Ovary (tissue), 9 donors: ENCODE measurements around the gene RAP1GAP2. TPM values are rescaled to one million over a fixed set of nuclear protein-coding genes. Genes with fewer than 3 reads are reported as not detected.
"Not testable (repeated sequence)": the region's sequence is repeated elsewhere in the genome, so short reads cannot be mapped to it uniquely, and the experiment has no call there.

Experiments
- DNase-seq, 5 donors: peaks; one replicate each; pipeline ENCODE4 v3.0.0-alpha.2; 2019 to 2020
- H3K27ac ChIP-seq, 2 donors: fragments of 200-600 bp; one replicate each; pipeline versions ENCODE4 v1.5.1 to v1.8.0; 2019 to 2022
- H3K27me3 ChIP-seq: fragments of 200-600 bp; one replicate; pipeline ENCODE4 v1.8.0; 2022
- H3K36me3 ChIP-seq: fragments of 200-600 bp; sonication (generic); one replicate; pipeline ENCODE4 v1.5.1; 2019
- H3K4me1 ChIP-seq: one replicate; pipeline ENCODE4 v1.8.1; 2013; ENCODE audit warnings: mild to moderate bottlenecking, moderate library complexity; ENCODE audit not compliant: insufficient read depth
- H3K4me3 ChIP-seq: fragments of 200-600 bp; sonication (generic); one replicate; pipeline ENCODE4 v1.5.1; 2017
- H3K9me3 ChIP-seq, 2 donors: fragments of 200-600 bp in 1 of 2; sonication (generic) in 1 of 2; one replicate each; pipeline versions ENCODE4 v1.5.1 to v1.8.1; 2013 to 2019; ENCODE audit warnings: mild to moderate bottlenecking in 1 of 2, moderate library complexity in 1 of 2
- CTCF ChIP-seq, 3 donors: fragments of 450-650 bp in 2 of 3; fragments of 200-600 bp in 1 of 3; IDR thresholded peaks; one replicate each; pipeline versions ENCODE4 v1.5.1 to v1.8.0; 2016 to 2022; ENCODE audit warnings: antibody characterized with exemption in 3 of 3, mild to moderate bottlenecking in 1 of 3
- EP300 ChIP-seq: sonication (generic); formaldehyde crosslinking; IDR thresholded peaks from one replicate; pipeline ENCODE4 v1.6.1; 2017; ENCODE audit warnings: antibody characterized with exemption
- POLR2A ChIP-seq: fragments of 450-650 bp; IDR thresholded peaks from one replicate; pipeline ENCODE4 v1.6.1; 2017; ENCODE audit warnings: antibody characterized with exemption, mild to moderate bottlenecking, moderate library complexity
- WGBS, 3 donors: extraction: QIAGEN DNeasy Blood & Tissue Kit in 1 of 3; methylation state at CpG; one replicate each; pipeline versions ENCODE4 v1.1.5 to v1.1.7; 2013 to 2017; 5-methylcytosine and 5-hydroxymethylcytosine counted together
- intact Hi-C, 4 donors: fragments of 100-400 bp; cut with DNase I; formaldehyde crosslinking; loops; one replicate each; pipeline versions ENCODE4 v1.11.0 to v1.15.1; 2022 to 2023
- polyA plus RNA-seq, 2 donors: library from polyadenylated mRNA; stranded (reverse); fragments of 200-250 nt in 1 of 2; fragments of 350-450 nt in 1 of 2; fragmentation: Illumina TruSeq in 1 of 2; extraction: RNeasy Lipid Tissue Mini Kit (QIAGEN cat#74804) in 1 of 2; gene quantifications; one replicate each; pipeline ENCODE4 v1.2.3, GENCODE V29; 2013 to 2014
- total RNA-seq, 7 donors: library from RNA; depleted of rRNA in 2 of 7; stranded (reverse); fragments of >200 nt in 2 of 7; fragmentation: NEBNext Ultra II Directional in 3 of 7; extraction: Animal tissue kit (Norgen Biotek cat#: 25700) in 3 of 7; gene quantifications; one replicate each; pipeline versions ENCODE4 v1.1.0 to v1.2.4, GENCODE V29; 2016 to 2023
- donor health status: DM: no; HTN: no; CAD: no; lungs with moderate emphysema.
- donor health status: DM: no; HTN: no; CAD: no.
- donor health status: Bipolar disorder and iron deficiency.
- donor health status: DM: yes; HTN: yes; CAD: no.
- donor health status: DM: no; HTN: no; CAD: no.
- donor health status: DM: yes; HTN: yes; CAD: no.

RAP1GAP2 gene
- total and polyA plus RNA-seq, 9 donors, result 4.3 to 15.4 (median 12.3) TPM

- no peak for TF ChIP-seq POLR2A
- Histone ChIP-seq H3K9me3 (no peaks in the 10 kb centered on the region), H3K27ac (no peak overlapping the region), H3K27me3 (no peaks in the 10 kb centered on the region), H3K4me1 (peaks cover 3% of the 10 kb centered on the region), H3K4me3 (no peak overlapping the region), H3K36me3 (no peaks in the 10 kb centered on the region)
- intact Hi-C loops, result no loop called here
- no peak for DNase-seq
- 73 to 80% (median 79%) methylated on average over 7 of the region's 7 CpGs for WGBS, 3 donors
Observed at GRCh38 chr17:2779545-2779944, 16.7 kb upstream of the RAP1GAP2 start.

- H3K27ac ChIP-seq, result no peak overlapping the region
- no peak overlapping the region for H3K4me3 ChIP-seq
- no peaks in the 10 kb centered on the region for H3K36me3 ChIP-seq
- no peak for DNase-seq
- H3K4me1 ChIP-seq, result peaks cover 3% of the 10 kb centered on the region
- WGBS, 3 donors, result 75 to 84% (median 80%) methylated on average over 12 of the region's 12 CpGs
- H3K27me3 ChIP-seq, result no peaks in the 10 kb centered on the region
- TF ChIP-seq CTCF (IDR thresholded peaks at IDR 0.05) (no peak), POLR2A (no peak)
- intact Hi-C loops, result no loop called here
- H3K9me3 ChIP-seq, result no peaks in the 10 kb centered on the region
Observed at GRCh38 chr17:2780256-2780655, 16.0 kb upstream of the RAP1GAP2 start.

- DNase-seq, result no peak
- 74 to 80% (median 79%) methylated on average over 9 of the region's 9 CpGs for WGBS, 3 donors
- H3K9me3 ChIP-seq, result no peaks in the 10 kb centered on the region
- no peaks in the 10 kb centered on the region for H3K36me3 ChIP-seq
- no peak overlapping the region for H3K4me3 ChIP-seq
- intact Hi-C loops, result no loop called here
- TF ChIP-seq EP300, result no peak
- TF ChIP-seq CTCF (IDR thresholded peaks at IDR 0.05), result no peak
- no peak for TF ChIP-seq POLR2A
- H3K27me3 ChIP-seq, result no peaks in the 10 kb centered on the region
- H3K27ac ChIP-seq, result no peak overlapping the region
- peaks cover 3% of the 10 kb centered on the region for H3K4me1 ChIP-seq
Observed at GRCh38 chr17:2780931-2781454, 15.2 kb upstream of the RAP1GAP2 start.

GRCh38 chr17:2781598-2781997, 14.6 kb upstream of the RAP1GAP2 start:
- H3K27ac ChIP-seq, H3K4me1 ChIP-seq, H3K36me3 ChIP-seq, H3K9me3 ChIP-seq, intact Hi-C loops, H3K4me3 ChIP-seq, DNase-seq, H3K27me3 ChIP-seq: not testable (repeated sequence)
- 85 to 86% (median 86%) methylated on average over 15 of the region's 15 CpGs for WGBS, 3 donors

- no peak for TF ChIP-seq CTCF (IDR thresholded peaks at IDR 0.05)
- TF ChIP-seq POLR2A, result no peak
- no peak for TF ChIP-seq EP300
- H3K9me3 ChIP-seq, result no peaks in the 10 kb centered on the region
- H3K36me3 ChIP-seq, result no peaks in the 10 kb centered on the region
- no peak for DNase-seq
- H3K27ac ChIP-seq, result no peak overlapping the region
- no peaks in the 10 kb centered on the region for H3K27me3 ChIP-seq
- intact Hi-C loops, result no loop called here
- H3K4me3 ChIP-seq, result no peak overlapping the region
- no peaks in the 10 kb centered on the region for H3K4me1 ChIP-seq
- WGBS, 3 donors, result 20 to 24% (median 24%) methylated on average over 6 of the region's 6 CpGs
Observed at GRCh38 chr17:2782055-2782454, 14.2 kb upstream of the RAP1GAP2 start.
